Colonic mucosa (tissue), 4 donors: Measurements from ENCODE around the gene PMPCA. TPM values are rescaled to one million over a fixed set of nuclear protein-coding genes. Genes with fewer than 3 reads are reported as not detected.

Source experiments
- DNase-seq: peaks from one replicate; pipeline ENCODE4 v3.0.0-alpha.2; 2020
- H3K27ac ChIP-seq: fragments of 200-600 bp; one replicate; pipeline ENCODE4 v1.8.0; 2021
- H3K27me3 ChIP-seq: fragments of 200-600 bp; one replicate; pipeline ENCODE4 v1.8.0; 2021
- H3K36me3 ChIP-seq: fragments of 200-600 bp; one replicate; pipeline ENCODE4 v1.8.0; 2021
- H3K4me1 ChIP-seq: fragments of 200-600 bp; one replicate; pipeline ENCODE4 v1.8.0; 2021; ENCODE audit warnings: mild to moderate bottlenecking
- H3K4me3 ChIP-seq: fragments of 200-600 bp; one replicate; pipeline ENCODE4 v1.8.0; 2021
- H3K9ac ChIP-seq, 2 donors: one replicate each; pipeline ENCODE4 v1.7.0; 2013; ENCODE audit warnings: control low read depth in 2 of 2, low read depth in 2 of 2, low read length in 2 of 2
- H3K9me3 ChIP-seq: fragments of 200-600 bp; one replicate; pipeline ENCODE4 v1.8.0; 2021
- intact Hi-C: fragments of 100-400 bp; cut with DNase I; formaldehyde crosslinking; loops from one replicate; pipeline ENCODE4 v1.14.1; 2022
- total RNA-seq, 2 donors: library from RNA; stranded (reverse); fragmentation: NEBNext Ultra II Directional in 1 of 2; extraction: Animal tissue kit (Norgen Biotek cat#: 25700) in 1 of 2; gene quantifications; one replicate each; pipeline ENCODE4 v1.2.1, GENCODE V29; 2021
- TF ChIP-seq, protein P1 (sequence below): fragments of 200-600 bp; IDR thresholded peaks from one replicate; pipeline ENCODE4 v1.8.0; 2022; ENCODE audit warnings: antibody characterized with exemption, mild to moderate bottlenecking
- donor health status: healthy.
- donor health status: DM: no; HTN: no; CAD: no.
- donor health status: DM: no; HTN: no; CAD: no.

PMPCA gene
- total RNA-seq, 2 donors from 2014 or later: 56.1 to 60.9 TPM

- Histone ChIP-seq H3K9ac (no peak overlapping the region), H3K36me3 (no peaks in the 10 kb centered on the region), H3K4me1 (peaks cover 7% of the 10 kb centered on the region), H3K9me3 (no peaks in the 10 kb centered on the region), H3K27me3 (no peaks in the 10 kb centered on the region), H3K27ac (no peak overlapping the region), H3K4me3 (no peak overlapping the region)
- no peak for DNase-seq
- intact Hi-C loops: no loop called here
- TF ChIP-seq, protein P1, sequence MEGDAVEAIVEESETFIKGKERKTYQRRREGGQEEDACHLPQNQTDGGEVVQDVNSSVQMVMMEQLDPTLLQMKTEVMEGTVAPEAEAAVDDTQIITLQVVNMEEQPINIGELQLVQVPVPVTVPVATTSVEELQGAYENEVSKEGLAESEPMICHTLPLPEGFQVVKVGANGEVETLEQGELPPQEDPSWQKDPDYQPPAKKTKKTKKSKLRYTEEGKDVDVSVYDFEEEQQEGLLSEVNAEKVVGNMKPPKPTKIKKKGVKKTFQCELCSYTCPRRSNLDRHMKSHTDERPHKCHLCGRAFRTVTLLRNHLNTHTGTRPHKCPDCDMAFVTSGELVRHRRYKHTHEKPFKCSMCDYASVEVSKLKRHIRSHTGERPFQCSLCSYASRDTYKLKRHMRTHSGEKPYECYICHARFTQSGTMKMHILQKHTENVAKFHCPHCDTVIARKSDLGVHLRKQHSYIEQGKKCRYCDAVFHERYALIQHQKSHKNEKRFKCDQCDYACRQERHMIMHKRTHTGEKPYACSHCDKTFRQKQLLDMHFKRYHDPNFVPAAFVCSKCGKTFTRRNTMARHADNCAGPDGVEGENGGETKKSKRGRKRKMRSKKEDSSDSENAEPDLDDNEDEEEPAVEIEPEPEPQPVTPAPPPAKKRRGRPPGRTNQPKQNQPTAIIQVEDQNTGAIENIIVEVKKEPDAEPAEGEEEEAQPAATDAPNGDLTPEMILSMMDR: no peak
These were observed 42.9 kb upstream of the PMPCA start for GRCh38 chr9:136367296-136368145.

GRCh38 chr9:136368190-136368589 lies 42.3 kb upstream of the PMPCA start:
- Histone ChIP-seq H3K4me1 (peaks cover 4% of the 10 kb centered on the region), H3K27ac (no peak overlapping the region), H3K36me3 (no peaks in the 10 kb centered on the region), H3K9me3 (no peaks in the 10 kb centered on the region), H3K4me3 (no peak overlapping the region), H3K27me3 (no peaks in the 10 kb centered on the region), H3K9ac (no peak overlapping the region)
- DNase-seq: no peak
- intact Hi-C loops: no loop called here
- TF ChIP-seq, protein P1: no peak

GRCh38 chr9:136370037-136370436 lies 40.4 kb upstream of the PMPCA start:
- intact Hi-C loops: no loop called here
- no peak overlapping the region for H3K27ac ChIP-seq
- H3K9me3 ChIP-seq: no peaks in the 10 kb centered on the region

GRCh38 chr9:136370687-136371532 lies 39.5 kb upstream of the PMPCA start:
- no peaks in the 10 kb centered on the region for H3K4me1 ChIP-seq
- TF ChIP-seq, protein P1: no peak
- H3K4me3 ChIP-seq: no peak overlapping the region
- no peak for DNase-seq
- intact Hi-C loops: no loop called here
- H3K9ac ChIP-seq: no peak overlapping the region
- no peaks in the 10 kb centered on the region for H3K36me3 ChIP-seq
- no peaks in the 10 kb centered on the region for H3K9me3 ChIP-seq
- H3K27me3 ChIP-seq: no peaks in the 10 kb centered on the region
- no peak overlapping the region for H3K27ac ChIP-seq

More at GRCh38 chr9:136370037-136370436, 40.4 kb upstream of the PMPCA start:
- Histone ChIP-seq H3K4me1 (no peaks in the 10 kb centered on the region), H3K27me3 (no peaks in the 10 kb centered on the region), H3K9ac (no peak overlapping the region), H3K4me3 (no peak overlapping the region), H3K36me3 (no peaks in the 10 kb centered on the region)
- no peak for DNase-seq
- TF ChIP-seq, protein P1: no peak

- Histone ChIP-seq H3K9ac (no peak overlapping the region), H3K27me3 (no peaks in the 10 kb centered on the region), H3K27ac (no peak overlapping the region), H3K9me3 (no peaks in the 10 kb centered on the region), H3K36me3 (no peaks in the 10 kb centered on the region), H3K4me1 (no peaks in the 10 kb centered on the region), H3K4me3 (no peak overlapping the region)
- intact Hi-C loops: no loop called here
- DNase-seq: no peak
- TF ChIP-seq, protein P1: no peak
These were observed 39.0 kb upstream of the PMPCA start for GRCh38 chr9:136371533-136371880.
